Keratinocyte (primary cell): ENCODE results near the gene PLCB3. TPM values are rescaled to one million over a fixed set of nuclear protein-coding genes. Genes with fewer than 3 reads are reported as not detected.
A peak's percentile ranks its signal among the peaks of the same experiment; 100 is the strongest.

Source experiments
- DNase-seq: peaks from one replicate; pipeline ENCODE4 v3.0.0-alpha.2; 2011; ENCODE audit warnings: low read depth, missing footprints, low spot score
- FAIRE-seq: peaks from 2 replicates; lab custom pipeline; 2011; peaks lifted over from hg19 to GRCh38; lab: Jason Lieb, UNC
- H2AFZ ChIP-seq: 2 replicates; pipeline ENCODE4 v1.6.0; 2012; ENCODE audit warnings: low read length, control low read depth, inconsistent platforms; ENCODE audit not compliant: control insufficient read depth
- H3K27ac ChIP-seq: 2 replicates; pipeline ENCODE4 v1.5.1; 2011; ENCODE audit warnings: low read length; ENCODE audit not compliant: control insufficient read depth, insufficient read depth
- H3K27me3 ChIP-seq: 3 replicates; pipeline ENCODE4 v1.6.0; 2011; ENCODE audit warnings: low read length; ENCODE audit not compliant: control insufficient read depth, insufficient read depth; ENCODE audit errors: extremely low read depth
- H3K36me3 ChIP-seq, 2 experiments: 2 replicates in 1 of 2; 3 replicates in 1 of 2; pipeline ENCODE4 v1.5.1; 2011; ENCODE audit warnings: low read length in 2 of 2, mild to moderate bottlenecking in 1 of 2; ENCODE audit not compliant: control insufficient read depth in 2 of 2, insufficient read depth in 2 of 2; ENCODE audit errors: extremely low read depth in 1 of 2
- H3K4me1 ChIP-seq: 3 replicates; pipeline ENCODE4 v1.5.1; 2011; ENCODE audit warnings: low read length; ENCODE audit not compliant: control insufficient read depth, insufficient read depth; ENCODE audit errors: extremely low read depth
- H3K4me2 ChIP-seq: 3 replicates; pipeline ENCODE4 v1.6.0; 2011; ENCODE audit warnings: low read depth, low read length; ENCODE audit not compliant: control insufficient read depth, insufficient read depth; ENCODE audit errors: extremely low read depth
- H3K4me3 ChIP-seq, 3 experiments: fragments of 200-600 bp in 1 of 3; sonication (generic) in 1 of 3; 2 replicates in 2 of 3; 3 replicates in 1 of 3; pipeline ENCODE4 v1.5.1; 2011 to 2016; ENCODE audit warnings: low read length in 3 of 3, mild to moderate bottlenecking in 3 of 3, control low read depth in 2 of 3, inconsistent platforms in 1 of 3, low read depth in 1 of 3, mixed read lengths in 1 of 3, mixed run types in 1 of 3, moderate library complexity in 1 of 3; ENCODE audit not compliant: control insufficient read depth in 2 of 3, insufficient read depth in 2 of 3; ENCODE audit errors: extremely low read depth in 1 of 3
- H3K79me2 ChIP-seq: 2 replicates; pipeline ENCODE4 v1.6.0; 2012; ENCODE audit warnings: low read length; ENCODE audit not compliant: control insufficient read depth, insufficient read depth
- H3K9ac ChIP-seq: 3 replicates; pipeline ENCODE4 v1.6.0; 2011; ENCODE audit warnings: low read length; ENCODE audit not compliant: control insufficient read depth, insufficient read depth; ENCODE audit errors: extremely low read depth
- H3K9me1 ChIP-seq: 3 replicates; pipeline ENCODE4 v1.6.0; 2011; ENCODE audit warnings: low read length; ENCODE audit not compliant: control insufficient read depth, insufficient read depth; ENCODE audit errors: extremely low read depth
- H3K9me3 ChIP-seq: 2 replicates; pipeline ENCODE4 v1.5.1; 2012; ENCODE audit warnings: low read depth, low read length; ENCODE audit not compliant: control insufficient read depth
- H4K20me1 ChIP-seq: 3 replicates; pipeline ENCODE4 v1.6.0; 2011; ENCODE audit warnings: low read length; ENCODE audit not compliant: control insufficient read depth, insufficient read depth; ENCODE audit errors: extremely low read depth
- EZH2 ChIP-seq: IDR thresholded peaks from one replicate; pipeline ENCODE4 v1.6.1; 2012; ENCODE audit warnings: inconsistent platforms, mild to moderate bottlenecking, low read length, moderate library complexity
- dilution Hi-C: fragments of 300-500 bp; cut with MboI; formaldehyde crosslinking; loops from one replicate; pipeline ENCODE4 v1.7.0; 2020; ENCODE audit warnings: low sequenced_read_pairs; ENCODE audit not compliant: extremely low pct_ligation_motif_present
- polyA plus RNA-seq, 5 experiments: library from polyadenylated mRNA; depleted of rRNA in 3 of 5; stranded (reverse) in 3 of 5; stranded (forward) in 1 of 5; unstranded in 1 of 5; fragments of >200 nt; gene quantifications; 1 replicate in 1 of 5; 2 replicates in 3 of 5; 3 replicates in 1 of 5; pipeline versions ENCODE4 v1.2.1 to v1.2.3, GENCODE V29; 2011 to 2012; ENCODE audit warnings: missing spikeins in 2 of 5, low read depth in 1 of 5, low replicate concordance in 1 of 5
- TF ChIP-seq, protein P1 (sequence below), 3 experiments: IDR thresholded peaks in 1 of 3; conservative IDR thresholded peaks in 1 of 3; optimal IDR thresholded peaks in 1 of 3; 2 replicates in 2 of 3; 3 replicates in 1 of 3; pipeline versions ENCODE3 to v1.5.1; 2011; ENCODE audit warnings: low read length in 3 of 3, mild to moderate bottlenecking in 3 of 3, moderate library complexity in 2 of 3, control low read depth in 1 of 3, inconsistent platforms in 1 of 3; ENCODE audit not compliant: insufficient read depth in 2 of 3; ENCODE audit errors: extremely low read depth in 1 of 3

PLCB3 gene
- polyA plus RNA-seq, 1 donor (not counting 4 experiments of a cell fraction or from before 2014, with no cell fraction given) = 32.5 TPM

DNA sequence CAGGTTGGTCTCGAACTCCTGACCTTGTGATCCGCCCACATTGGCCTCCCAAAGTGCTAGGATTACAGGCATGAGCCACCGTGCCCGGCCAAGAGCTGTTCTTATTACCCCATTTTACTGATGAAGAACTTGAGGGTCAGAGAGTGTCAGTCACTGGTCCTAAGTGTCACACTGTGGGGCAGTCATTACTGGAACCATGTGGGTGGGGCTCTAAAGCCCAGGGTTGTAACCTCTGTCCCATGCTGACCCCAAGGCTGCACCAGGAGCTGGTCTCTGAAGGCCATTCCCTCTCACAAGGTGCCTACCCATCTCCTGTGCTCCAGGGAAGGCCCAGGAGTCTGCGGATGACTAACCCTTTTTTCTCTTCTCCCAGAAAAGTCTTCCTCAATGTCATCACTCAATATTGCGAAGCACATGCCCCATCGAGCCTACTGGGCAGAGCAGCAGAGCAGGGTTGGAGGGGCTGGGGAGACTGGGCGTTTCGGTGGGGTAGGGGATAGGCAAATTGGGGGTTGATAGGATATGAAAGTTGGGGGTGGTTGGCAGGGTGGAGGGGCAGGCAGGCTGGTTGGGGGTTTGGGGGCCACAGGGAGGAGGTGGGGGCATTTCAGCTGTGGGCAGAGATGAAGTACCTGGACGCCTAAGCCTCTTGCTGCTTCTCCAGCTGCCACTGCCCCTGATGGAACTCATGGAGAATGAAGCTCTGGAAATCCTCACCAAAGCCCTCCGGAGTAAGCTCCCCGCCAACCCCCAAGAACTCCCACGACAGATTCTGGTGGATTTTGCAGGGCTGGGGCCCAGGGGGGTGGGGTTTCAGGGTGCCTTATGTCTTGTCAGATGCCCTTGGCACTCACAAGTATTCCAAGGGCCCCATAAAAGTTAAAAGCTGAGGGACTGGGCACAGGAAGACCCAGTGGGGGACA is 52.0 kb downstream of the PLCB3 start:
- Histone ChIP-seq H3K79me2 (peaks cover 19% of the 10 kb centered on the region), H3K9ac (no peak overlapping the region), H3K4me3 (no peak overlapping the region), H3K9me1 (no peaks in the 10 kb centered on the region), H2AFZ (no peak overlapping the region), H3K27me3 (peaks cover 23% of the 10 kb centered on the region), H4K20me1 (no peaks in the 10 kb centered on the region), H3K4me1 (peaks cover 31% of the 10 kb centered on the region), H3K27ac (no peak overlapping the region), H3K4me2 (peak overlapping the region; percentile 92), H3K9me3 (no peaks in the 10 kb centered on the region), H3K36me3 (no peaks in the 10 kb centered on the region)
- no peak for DNase-seq
- FAIRE-seq = no peak
- dilution Hi-C loops = no loop called here
- TF ChIP-seq, protein P1, sequence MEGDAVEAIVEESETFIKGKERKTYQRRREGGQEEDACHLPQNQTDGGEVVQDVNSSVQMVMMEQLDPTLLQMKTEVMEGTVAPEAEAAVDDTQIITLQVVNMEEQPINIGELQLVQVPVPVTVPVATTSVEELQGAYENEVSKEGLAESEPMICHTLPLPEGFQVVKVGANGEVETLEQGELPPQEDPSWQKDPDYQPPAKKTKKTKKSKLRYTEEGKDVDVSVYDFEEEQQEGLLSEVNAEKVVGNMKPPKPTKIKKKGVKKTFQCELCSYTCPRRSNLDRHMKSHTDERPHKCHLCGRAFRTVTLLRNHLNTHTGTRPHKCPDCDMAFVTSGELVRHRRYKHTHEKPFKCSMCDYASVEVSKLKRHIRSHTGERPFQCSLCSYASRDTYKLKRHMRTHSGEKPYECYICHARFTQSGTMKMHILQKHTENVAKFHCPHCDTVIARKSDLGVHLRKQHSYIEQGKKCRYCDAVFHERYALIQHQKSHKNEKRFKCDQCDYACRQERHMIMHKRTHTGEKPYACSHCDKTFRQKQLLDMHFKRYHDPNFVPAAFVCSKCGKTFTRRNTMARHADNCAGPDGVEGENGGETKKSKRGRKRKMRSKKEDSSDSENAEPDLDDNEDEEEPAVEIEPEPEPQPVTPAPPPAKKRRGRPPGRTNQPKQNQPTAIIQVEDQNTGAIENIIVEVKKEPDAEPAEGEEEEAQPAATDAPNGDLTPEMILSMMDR (optimal IDR thresholded peaks at IDR 0.05 in 1 of 3, IDR thresholded peaks at IDR 0.05 in 1 of 3, conservative IDR thresholded peaks at IDR 0.05 in 1 of 3; ENCODE audit: extremely low read depth in 1 of 3, insufficient read depth in 2 of 3, low read length in 3 of 3) = no peak
- TF ChIP-seq EZH2 = no peak

DNA sequence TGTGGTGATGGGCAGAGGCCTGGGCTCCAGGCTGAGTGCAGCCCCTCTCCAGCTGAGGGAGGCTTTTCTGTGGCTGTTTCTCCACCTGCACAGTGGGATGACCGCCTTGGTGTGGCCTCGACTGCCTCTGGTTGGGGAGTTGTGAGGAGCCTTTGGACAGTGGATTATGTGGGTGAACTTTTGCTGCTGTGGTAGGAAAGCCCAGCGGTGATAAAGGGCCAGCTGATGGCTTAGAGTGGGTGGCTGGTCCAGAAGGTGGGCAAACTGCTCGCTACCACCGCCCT is 52.6 kb downstream of the PLCB3 start:
- Histone ChIP-seq H3K4me3 (peak overlapping the region in 1 of 3 experiments; percentile 78), H3K9me3 (no peaks in the 10 kb centered on the region), H3K36me3 (no peaks in the 10 kb centered on the region), H3K27ac (no peak overlapping the region), H3K4me2 (peak overlapping the region; percentile 92), H3K27me3 (peaks cover 20% of the 10 kb centered on the region), H4K20me1 (no peaks in the 10 kb centered on the region), H3K9me1 (no peaks in the 10 kb centered on the region), H3K4me1 (peaks cover 31% of the 10 kb centered on the region), H3K79me2 (peaks cover 19% of the 10 kb centered on the region), H2AFZ (no peak overlapping the region), H3K9ac (peak overlapping the region; percentile 80)
- FAIRE-seq (no peak), DNase-seq (no peak)
- dilution Hi-C loops = no loop called here
- no peak for TF ChIP-seq EZH2
- TF ChIP-seq, protein P1 (optimal IDR thresholded peaks at IDR 0.05 in 1 of 3, IDR thresholded peaks at IDR 0.05 in 1 of 3, conservative IDR thresholded peaks at IDR 0.05 in 1 of 3; ENCODE audit: extremely low read depth in 1 of 3, insufficient read depth in 2 of 3, low read length in 3 of 3) = no peak
